GM08714 (cell line): Measurements from ENCODE around the gene HSD17B12.
"Not testable (repeated sequence)": the region's sequence is repeated elsewhere in the genome, so short reads cannot be mapped to it uniquely, and the experiment has no call there.

Experiments
- H3K4me3 ChIP-seq: fragments of 200-500 bp; sonication (Bioruptor generic); 2 replicates; pipeline ENCODE4 v1.5.1; 2014; ENCODE audit warnings: mild to moderate bottlenecking, low read length, inconsistent platforms
- ZNF274 ChIP-seq: IDR thresholded peaks from 2 replicates; pipeline ENCODE4 v1.6.1; 2012; ENCODE audit warnings: mild to moderate bottlenecking, low read depth, low read length

Gene HSD17B12

DNA sequence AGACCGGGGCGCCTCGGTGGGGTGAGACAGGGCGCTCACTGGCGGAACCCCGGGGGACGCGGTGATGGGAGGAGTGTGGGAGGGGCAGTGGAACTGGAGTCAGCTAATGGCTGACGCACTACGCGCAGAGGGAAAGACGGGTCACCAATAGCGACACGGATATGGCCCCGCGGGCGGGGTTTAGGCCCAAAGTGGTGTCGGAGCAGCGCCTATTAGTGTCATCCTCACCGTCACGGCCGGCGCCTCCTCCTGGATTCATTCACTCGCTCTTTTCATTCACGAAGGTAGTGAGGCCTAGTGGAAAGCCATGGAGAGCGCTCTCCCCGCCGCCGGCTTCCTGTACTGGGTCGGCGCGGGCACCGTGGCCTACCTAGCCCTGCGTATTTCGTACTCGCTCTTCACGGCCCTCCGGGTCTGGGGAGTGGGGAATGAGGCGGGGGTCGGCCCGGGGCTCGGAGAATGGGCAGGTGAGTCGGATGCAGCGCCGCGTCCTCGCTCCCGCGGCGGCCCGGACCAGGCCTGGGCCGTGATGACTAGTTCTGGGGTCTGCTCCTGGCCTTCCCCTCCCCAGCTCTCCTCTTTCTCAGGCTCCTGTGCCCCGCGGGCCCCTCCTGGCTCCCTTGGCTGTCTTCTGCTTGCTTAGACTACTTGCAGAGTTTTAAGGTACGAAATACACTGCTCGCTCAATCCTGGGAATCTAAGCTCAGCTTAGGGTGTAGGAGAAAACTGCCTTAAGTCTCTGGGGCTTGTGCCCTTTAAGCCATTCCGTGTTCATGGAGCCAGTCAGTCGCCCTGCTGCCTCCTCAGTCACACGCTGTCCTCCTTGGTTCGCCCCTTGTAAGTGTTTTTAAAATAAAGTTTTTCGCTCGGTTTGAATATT is at the start of gene HSD17B12:
HSD17B12 (plus strand) TSS at position 218 of the 880 bp plus-strand sequence; CDS start at position 308, 90 bp downstream.
- TF ChIP-seq ZNF274 = no peak
- peak within 1 kb of the TSS; percentile 88 for H3K4me3 ChIP-seq

GRCh38 chr11:43631732-43632131 is 48.8 kb upstream of the HSD17B12 start:
- TF ChIP-seq ZNF274 = no peak
- H3K4me3 ChIP-seq = no peak overlapping the region

DNA sequence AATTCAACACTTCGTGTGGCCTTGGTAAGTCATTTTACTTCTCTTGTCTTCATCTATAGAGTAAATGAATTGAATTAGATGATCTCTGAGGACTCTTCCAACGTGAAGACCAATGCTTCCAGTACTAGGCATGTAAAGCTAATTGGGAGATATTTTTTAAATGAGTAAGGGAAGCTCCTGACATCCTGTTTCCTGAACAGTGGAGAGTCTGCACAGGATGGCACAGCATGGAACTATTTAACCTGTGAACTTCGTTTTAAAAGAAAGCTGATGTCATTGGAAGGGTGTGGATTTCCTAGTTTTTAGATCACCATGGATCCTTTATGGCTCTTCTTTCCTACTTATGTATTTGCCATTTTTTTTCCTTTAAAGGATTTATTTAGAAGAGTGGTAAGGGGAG is 48.4 kb upstream of the HSD17B12 start:
- TF ChIP-seq ZNF274 = no peak
- no peak overlapping the region for H3K4me3 ChIP-seq

GRCh38 chr11:43638717-43639116 is 41.8 kb upstream of the HSD17B12 start:
- H3K4me3 ChIP-seq = no peak overlapping the region
- TF ChIP-seq ZNF274 = no peak

DNA sequence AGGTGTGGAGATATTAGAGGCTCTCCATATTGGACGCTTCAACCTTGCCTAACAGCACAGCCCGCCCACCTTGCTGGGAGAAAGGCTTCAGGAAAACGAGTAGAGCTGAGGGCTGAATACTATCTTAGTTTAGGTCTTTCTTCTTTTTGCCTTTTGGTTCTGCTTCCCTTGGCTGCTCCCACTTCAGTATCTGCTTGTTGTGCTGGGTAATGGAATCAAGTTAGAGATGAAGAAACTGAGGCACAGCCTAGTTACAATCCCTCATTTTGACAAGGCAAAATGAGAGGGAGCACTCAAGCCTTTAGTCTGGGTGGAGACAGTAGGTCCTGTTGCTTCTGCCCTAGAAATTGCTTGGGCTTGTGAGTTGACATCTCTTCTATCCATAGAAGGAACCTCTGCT is 41.3 kb upstream of the HSD17B12 start:
- TF ChIP-seq ZNF274 = no peak
- no peak overlapping the region for H3K4me3 ChIP-seq

- no peak overlapping the region for H3K4me3 ChIP-seq
- TF ChIP-seq ZNF274 = no peak
Measured at GRCh38 chr11:43639920-43640319, 40.6 kb upstream of the HSD17B12 start.

DNA sequence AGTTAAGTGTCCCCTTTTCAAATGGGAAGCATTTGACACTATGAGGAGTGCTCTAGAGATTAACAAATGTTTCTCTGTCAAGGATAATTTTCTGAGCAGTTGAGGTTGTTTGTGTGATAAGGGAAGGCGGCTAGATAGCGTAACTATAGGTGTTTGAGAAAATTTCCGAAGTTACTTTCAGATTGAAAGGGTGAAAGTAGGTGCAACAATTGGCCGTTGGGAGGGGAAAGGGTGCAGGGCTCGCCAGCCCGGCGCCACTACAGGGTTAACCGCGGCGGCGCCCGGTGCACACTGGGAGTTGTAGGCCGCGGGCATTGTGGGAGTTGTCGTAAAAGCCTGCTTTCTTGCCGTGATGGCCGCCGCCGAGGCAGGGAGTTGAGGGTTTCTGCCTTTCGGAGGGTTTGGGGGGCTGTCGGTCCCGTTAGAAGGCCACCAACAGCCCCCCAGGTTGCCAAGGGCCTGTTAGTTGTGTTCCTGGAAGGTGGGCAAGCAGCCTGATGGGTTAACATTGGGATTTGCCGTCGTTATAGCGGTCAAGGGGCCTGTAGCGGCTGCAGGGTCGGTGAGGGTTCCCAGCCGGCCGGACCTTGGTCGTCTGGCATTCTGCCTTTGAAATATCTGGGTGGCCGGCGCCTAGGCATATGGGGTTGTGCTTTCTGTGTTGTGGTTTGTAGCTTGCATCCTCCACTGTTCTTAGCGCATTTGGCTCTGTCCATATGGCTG is 36.5 kb upstream of the HSD17B12 start:
- TF ChIP-seq ZNF274 = no peak
- H3K4me3 ChIP-seq = peak overlapping the region; percentile 96

- H3K4me3 ChIP-seq = peak overlapping the region; percentile 96
- TF ChIP-seq ZNF274 = no peak
Measured at GRCh38 chr11:43644621-43645299, 35.8 kb upstream of the HSD17B12 start.

GRCh38 chr11:43646767-43647166 is 33.8 kb upstream of the HSD17B12 start:
- no peak overlapping the region for H3K4me3 ChIP-seq
- TF ChIP-seq ZNF274 = no peak

DNA sequence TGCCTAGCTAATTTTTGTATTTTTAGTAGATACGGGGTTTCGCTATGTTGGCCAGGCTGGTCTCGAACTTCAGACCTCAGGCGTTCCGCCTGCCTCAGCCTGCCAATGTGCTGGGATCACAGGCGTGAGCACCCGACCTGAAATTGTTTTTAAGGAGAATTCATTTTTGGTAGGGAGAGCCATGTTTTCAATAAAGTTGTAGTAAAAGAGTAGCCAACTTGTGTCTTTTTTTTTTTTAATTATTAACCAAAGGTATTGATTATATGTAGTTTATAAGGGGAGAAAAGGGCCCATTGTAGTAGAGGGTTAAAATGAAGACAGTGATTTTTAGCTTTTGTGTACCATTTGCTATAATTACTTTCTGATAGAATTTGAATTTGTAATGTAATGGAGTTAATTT is 31.6 kb upstream of the HSD17B12 start:
- no peak for TF ChIP-seq ZNF274
- no peak overlapping the region for H3K4me3 ChIP-seq

- H3K4me3 ChIP-seq = no peak overlapping the region
- TF ChIP-seq ZNF274 = no peak
Measured at GRCh38 chr11:43649501-43649900, 31.0 kb upstream of the HSD17B12 start.

DNA sequence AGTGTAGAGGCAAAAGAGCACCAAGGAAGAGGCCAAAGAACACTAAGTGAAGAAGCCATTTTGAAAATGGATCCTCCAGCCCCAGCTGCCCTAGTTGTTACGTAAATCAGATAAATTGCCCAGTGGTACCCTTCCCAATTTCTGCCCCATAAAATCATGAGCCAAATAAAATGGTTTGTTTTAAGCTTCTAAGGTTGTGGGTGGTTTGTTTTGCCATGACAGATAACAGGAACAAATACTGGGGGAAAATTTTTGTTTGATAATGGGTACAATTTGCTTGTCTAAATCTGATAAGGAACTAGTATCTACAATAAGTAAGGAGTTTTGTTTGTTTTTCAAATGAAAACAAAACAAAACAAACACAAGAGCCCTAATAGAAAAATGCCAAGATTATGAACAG is 30.6 kb upstream of the HSD17B12 start:
- TF ChIP-seq ZNF274 = no peak
- H3K4me3 ChIP-seq = no peak overlapping the region

DNA sequence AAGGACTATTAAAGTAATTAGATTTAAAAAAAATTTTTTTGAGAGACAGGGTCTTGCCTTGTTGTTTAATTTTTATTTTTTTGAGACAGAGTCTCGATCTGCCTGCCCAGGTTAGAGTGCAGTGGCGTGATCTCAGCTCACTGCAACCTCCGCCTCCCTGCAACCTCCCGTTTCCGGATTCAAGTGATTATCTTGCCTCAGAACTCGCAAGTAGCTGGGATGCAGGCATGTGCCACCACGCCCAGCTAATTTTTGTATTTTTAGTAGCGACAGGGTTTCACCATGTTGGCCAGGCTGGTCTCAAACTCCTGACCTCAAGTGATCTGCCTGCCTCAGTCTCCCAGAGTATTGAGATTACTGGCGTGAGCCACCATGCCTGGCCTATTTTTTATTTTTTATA is 17.5 kb upstream of the HSD17B12 start:
- not testable (repeated sequence) for H3K4me3 ChIP-seq

DNA sequence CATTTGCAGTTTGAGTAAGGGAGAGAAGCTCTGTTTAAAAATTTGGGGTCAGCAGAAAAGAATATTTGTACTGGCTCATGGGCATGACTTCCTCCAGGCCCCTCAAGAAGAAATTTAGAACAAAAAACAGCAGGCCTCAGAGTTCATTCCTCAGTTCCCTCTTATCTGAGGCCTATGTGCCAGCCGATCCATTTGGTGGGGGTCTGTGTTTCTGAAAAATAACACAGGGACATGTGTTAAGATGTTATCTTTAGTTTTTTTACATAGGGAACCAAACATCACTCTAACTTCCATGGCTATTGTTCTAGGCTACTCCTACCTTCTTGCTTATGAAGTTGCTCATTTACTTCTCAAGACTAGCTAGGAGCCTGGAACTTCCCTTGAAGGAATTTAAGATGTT is 16.2 kb upstream of the HSD17B12 start:
- no peak for TF ChIP-seq ZNF274
- no peak overlapping the region for H3K4me3 ChIP-seq

DNA sequence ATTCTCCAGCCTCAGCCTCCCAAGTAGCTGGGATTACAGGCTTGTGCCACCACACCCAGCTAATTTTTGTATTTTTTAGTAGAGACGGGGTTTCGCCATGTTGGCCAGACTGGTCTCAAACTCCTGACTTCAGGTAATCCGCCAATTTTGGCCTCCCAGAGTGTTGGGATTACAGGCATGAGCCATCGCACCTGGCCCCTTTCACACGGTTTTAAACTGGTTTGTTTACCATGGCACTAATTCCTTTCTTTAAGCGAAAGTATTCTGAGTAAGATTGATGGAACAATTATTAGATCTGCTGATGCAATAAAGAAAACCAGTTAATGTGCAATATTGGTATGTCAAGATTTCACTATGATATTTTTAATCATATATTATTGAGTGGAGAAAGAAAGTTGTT is 9.3 kb upstream of the HSD17B12 start:
- H3K4me3 ChIP-seq = not testable (repeated sequence)
